Measurements from ENCODE around the gene TBXAS1. TPM values are rescaled to one million over a fixed set of nuclear protein-coding genes. Genes with fewer than 3 reads are reported as not detected.

The TBXAS1 gene
- total and polyA plus RNA-seq, 4 donors: 4.1 to 22.4 (median 12.2) TPM

- 91% methylated on average over 6 of the region's 6 CpGs for WGBS
- Histone ChIP-seq H3K9me3 (ENCODE audit: control insufficient read depth in 4 of 4, low read length in 3 of 4) (no peaks in the 10 kb centered on the region), H3K27me3 (ENCODE audit: control insufficient read depth in 4 of 4, insufficient read depth in 4 of 4, low read length in 3 of 4) (no peaks in the 10 kb centered on the region), H3K36me3 (ENCODE audit: control insufficient read depth in 4 of 4, insufficient read depth in 3 of 4, low read depth in 1 of 4, low read length in 3 of 4) (no peaks in the 10 kb centered on the region), H3K9ac (ENCODE audit: low read depth in 1 of 2, low read length in 2 of 2) (no peak overlapping the region), H3K4me3 (ENCODE audit: low read depth in 1 of 3, low read length in 3 of 3) (no peak overlapping the region), H3K4me1 (ENCODE audit: control insufficient read depth in 4 of 4, insufficient read depth in 4 of 4, low read length in 3 of 4) (no peaks in the 10 kb centered on the region), H3K27ac (ENCODE audit: low read depth in 1 of 2, low read length in 2 of 2) (no peak overlapping the region)
- TF ChIP-seq GABPA (IDR thresholded peaks at IDR 0.05 in 1 of 2, conservative IDR thresholded peaks at IDR 0.05 in 1 of 2) (no peak), SP1 (IDR thresholded peaks at IDR 0.05) (no peak), MAX (IDR thresholded peaks at IDR 0.05) (no peak), YY1 (IDR thresholded peaks at IDR 0.05) (no peak), HNF4G (IDR thresholded peaks at IDR 0.05) (no peak), FOXA1 (IDR thresholded peaks at IDR 0.05) (no peak), CTCF (IDR thresholded peaks at IDR 0.05; ENCODE audit: low read depth, low read length, missing input control) (no peak), FOXA2 (IDR thresholded peaks at IDR 0.05) (no peak), JUND (IDR thresholded peaks at IDR 0.05) (no peak), ZBTB33 (IDR thresholded peaks at IDR 0.05) (no peak)
- no peak for DNase-seq (ENCODE audit: low spot score)
Observed at GRCh38 chr7:139813151-139813550, 15.9 kb upstream of the TBXAS1 start.

GRCh38 chr7:139813689-139814088, 15.4 kb upstream of the TBXAS1 start:
- 89% methylated on average over 2 of the region's 2 CpGs for WGBS
- DNase-seq (ENCODE audit: low spot score): no peak
- Histone ChIP-seq H3K27me3 (ENCODE audit: control insufficient read depth in 4 of 4, insufficient read depth in 4 of 4, low read length in 3 of 4) (no peaks in the 10 kb centered on the region), H3K27ac (ENCODE audit: low read depth in 1 of 2, low read length in 2 of 2) (no peak overlapping the region), H3K9me3 (ENCODE audit: control insufficient read depth in 4 of 4, low read length in 3 of 4) (no peaks in the 10 kb centered on the region), H3K36me3 (ENCODE audit: control insufficient read depth in 4 of 4, insufficient read depth in 3 of 4, low read depth in 1 of 4, low read length in 3 of 4) (no peaks in the 10 kb centered on the region), H3K4me1 (ENCODE audit: control insufficient read depth in 4 of 4, insufficient read depth in 4 of 4, low read length in 3 of 4) (no peaks in the 10 kb centered on the region), H3K9ac (ENCODE audit: low read depth in 1 of 2, low read length in 2 of 2) (no peak overlapping the region), H3K4me3 (ENCODE audit: low read depth in 1 of 3, low read length in 3 of 3) (no peak overlapping the region)
- TF ChIP-seq MAX (IDR thresholded peaks at IDR 0.05): no peak
- TF ChIP-seq JUND (IDR thresholded peaks at IDR 0.05): no peak
- no peak for TF ChIP-seq HNF4A (conservative IDR thresholded peaks at IDR 0.05)
- no peak for TF ChIP-seq ATF3 (IDR thresholded peaks at IDR 0.05)
- TF ChIP-seq CTCF (IDR thresholded peaks at IDR 0.05; ENCODE audit: low read depth, low read length, missing input control): no peak
- TF ChIP-seq REST (IDR thresholded peaks at IDR 0.05): no peak
- TF ChIP-seq RAD21 (IDR thresholded peaks at IDR 0.05): no peak
- no peak for TF ChIP-seq SP1 (IDR thresholded peaks at IDR 0.05)
- no peak for TF ChIP-seq GABPA (IDR thresholded peaks at IDR 0.05 in 1 of 2, conservative IDR thresholded peaks at IDR 0.05 in 1 of 2)
- no peak for TF ChIP-seq RXRA (IDR thresholded peaks at IDR 0.05)
- no peak for TF ChIP-seq TAF1 (conservative IDR thresholded peaks at IDR 0.05)
- TF ChIP-seq FOXA1 (IDR thresholded peaks at IDR 0.05): no peak
- no peak for TF ChIP-seq FOXA2 (IDR thresholded peaks at IDR 0.05)

Data from liver (tissue), 9 donors.